Loucy (cell line): ENCODE measurements around the gene TMEM167A.

Experiments used
- EZH2phosphoT487 ChIP-seq: fragments of 200-600 bp; IDR thresholded peaks from 2 replicates; pipeline ENCODE4 v1.6.1; 2018; ENCODE audit warnings: antibody characterized with exemption, mild to moderate bottlenecking, moderate library complexity, borderline replicate concordance
- TF ChIP-seq, protein P1 (sequence below): fragments of 200-600 bp; sonication (generic); conservative IDR thresholded peaks from 2 replicates; pipeline ENCODE4 v1.5.1; 2014; ENCODE audit warnings: mild to moderate bottlenecking, antibody characterized with exemption, low read length

DNA sequence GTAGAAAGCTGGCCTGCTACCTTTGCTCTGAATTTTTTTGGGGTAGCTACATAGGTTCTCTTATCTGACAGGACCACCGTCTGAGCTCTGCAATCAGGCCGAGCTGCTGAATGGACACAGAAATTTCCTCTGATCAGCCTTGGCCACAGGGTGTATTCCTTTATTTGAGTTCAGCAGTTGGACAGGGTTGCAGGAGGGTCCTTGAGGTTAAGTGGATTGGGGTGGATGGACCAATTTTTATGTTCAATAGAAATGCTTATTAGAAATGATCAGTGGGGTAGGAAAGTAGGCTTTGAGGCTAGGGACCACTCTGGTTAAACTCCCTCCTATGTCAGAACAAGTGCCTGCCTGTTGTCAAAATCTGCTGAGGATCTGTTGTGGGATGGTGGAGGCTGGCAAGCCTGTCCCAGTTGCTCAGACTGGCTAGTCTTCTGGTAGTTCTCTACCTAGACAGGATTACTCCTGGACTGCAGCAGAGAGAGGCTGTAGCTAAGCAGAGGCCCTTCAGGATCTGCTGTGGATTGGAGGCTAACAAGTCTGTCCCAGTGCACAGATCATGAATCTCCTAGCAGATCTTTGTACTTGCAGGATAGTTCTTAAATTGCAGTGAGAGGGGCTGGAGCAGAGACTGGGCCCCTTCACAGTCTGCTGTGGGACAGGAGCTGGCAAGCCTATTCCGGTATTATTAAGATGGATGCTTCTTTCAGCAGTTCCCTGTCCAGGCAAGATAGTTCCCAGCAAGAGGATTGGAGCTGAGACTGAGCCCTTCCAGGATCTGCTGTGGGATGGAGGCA is 18.2 kb upstream of the TMEM167A start:
- TF ChIP-seq, protein P1, sequence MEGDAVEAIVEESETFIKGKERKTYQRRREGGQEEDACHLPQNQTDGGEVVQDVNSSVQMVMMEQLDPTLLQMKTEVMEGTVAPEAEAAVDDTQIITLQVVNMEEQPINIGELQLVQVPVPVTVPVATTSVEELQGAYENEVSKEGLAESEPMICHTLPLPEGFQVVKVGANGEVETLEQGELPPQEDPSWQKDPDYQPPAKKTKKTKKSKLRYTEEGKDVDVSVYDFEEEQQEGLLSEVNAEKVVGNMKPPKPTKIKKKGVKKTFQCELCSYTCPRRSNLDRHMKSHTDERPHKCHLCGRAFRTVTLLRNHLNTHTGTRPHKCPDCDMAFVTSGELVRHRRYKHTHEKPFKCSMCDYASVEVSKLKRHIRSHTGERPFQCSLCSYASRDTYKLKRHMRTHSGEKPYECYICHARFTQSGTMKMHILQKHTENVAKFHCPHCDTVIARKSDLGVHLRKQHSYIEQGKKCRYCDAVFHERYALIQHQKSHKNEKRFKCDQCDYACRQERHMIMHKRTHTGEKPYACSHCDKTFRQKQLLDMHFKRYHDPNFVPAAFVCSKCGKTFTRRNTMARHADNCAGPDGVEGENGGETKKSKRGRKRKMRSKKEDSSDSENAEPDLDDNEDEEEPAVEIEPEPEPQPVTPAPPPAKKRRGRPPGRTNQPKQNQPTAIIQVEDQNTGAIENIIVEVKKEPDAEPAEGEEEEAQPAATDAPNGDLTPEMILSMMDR: no peak
- TF ChIP-seq EZH2phosphoT487: no peak
